Colonic mucosa (tissue), 4 donors: ENCODE measurements around the gene GRIN2C. TPM values are rescaled to one million over a fixed set of nuclear protein-coding genes. Genes with fewer than 3 reads are reported as not detected.

Experiments
- DNase-seq: peaks from one replicate; pipeline ENCODE4 v3.0.0-alpha.2; 2020
- H3K27ac ChIP-seq: fragments of 200-600 bp; one replicate; pipeline ENCODE4 v1.8.0; 2021
- H3K27me3 ChIP-seq: fragments of 200-600 bp; one replicate; pipeline ENCODE4 v1.8.0; 2021
- H3K36me3 ChIP-seq: fragments of 200-600 bp; one replicate; pipeline ENCODE4 v1.8.0; 2021
- H3K4me1 ChIP-seq: fragments of 200-600 bp; one replicate; pipeline ENCODE4 v1.8.0; 2021; ENCODE audit warnings: mild to moderate bottlenecking
- H3K4me3 ChIP-seq: fragments of 200-600 bp; one replicate; pipeline ENCODE4 v1.8.0; 2021
- H3K9ac ChIP-seq, 2 donors: one replicate each; pipeline ENCODE4 v1.7.0; 2013; ENCODE audit warnings: control low read depth in 2 of 2, low read depth in 2 of 2, low read length in 2 of 2
- H3K9me3 ChIP-seq: fragments of 200-600 bp; one replicate; pipeline ENCODE4 v1.8.0; 2021
- CTCF ChIP-seq: fragments of 200-600 bp; IDR thresholded peaks from one replicate; pipeline ENCODE4 v1.8.0; 2022; ENCODE audit warnings: antibody characterized with exemption, mild to moderate bottlenecking
- intact Hi-C: fragments of 100-400 bp; cut with DNase I; formaldehyde crosslinking; loops from one replicate; pipeline ENCODE4 v1.14.1; 2022
- total RNA-seq, 2 donors: library from RNA; stranded (reverse); fragmentation: NEBNext Ultra II Directional in 1 of 2; extraction: Animal tissue kit (Norgen Biotek cat#: 25700) in 1 of 2; gene quantifications; one replicate each; pipeline ENCODE4 v1.2.1, GENCODE V29; 2021
- donor health status: healthy.
- donor health status: DM: no; HTN: no; CAD: no.
- donor health status: DM: no; HTN: no; CAD: no.

The GRIN2C gene
- total RNA-seq, 2 donors from 2014 or later: 0.16 to 0.30 TPM

- Histone ChIP-seq H3K27ac (no peak overlapping the region), H3K27me3 (no peaks in the 10 kb centered on the region), H3K9me3 (no peaks in the 10 kb centered on the region), H3K4me1 (peaks cover 5% of the 10 kb centered on the region), H3K36me3 (no peaks in the 10 kb centered on the region), H3K4me3 (no peak overlapping the region), H3K9ac (no peak overlapping the region)
- intact Hi-C loops: no loop called here
- no peak for DNase-seq
- no peak for TF ChIP-seq CTCF
Measured at GRCh38 chr17:74868251-74868907, 8.7 kb upstream of the GRIN2C start.

GRCh38 chr17:74866198-74866835 is 6.6 kb upstream of the GRIN2C start:
- intact Hi-C loops: no loop called here
- no peak for DNase-seq

GRCh38 chr17:74865504-74866197 is 6.0 kb upstream of the GRIN2C start:
- TF ChIP-seq CTCF: no peak
- Histone ChIP-seq H3K4me1 (peaks cover 9% of the 10 kb centered on the region), H3K9me3 (no peaks in the 10 kb centered on the region), H3K36me3 (no peaks in the 10 kb centered on the region), H3K27ac (no peak overlapping the region), H3K27me3 (peaks cover 16% of the 10 kb centered on the region), H3K9ac (no peak overlapping the region), H3K4me3 (no peak overlapping the region)
- no peak for DNase-seq
- intact Hi-C loops: loop anchor here (2.0 kb wide), 1 partner anchor 75 kb away; no protein-coding TSS in a partner anchor

More at GRCh38 chr17:74866198-74866835, 6.6 kb upstream of the GRIN2C start:
- H3K27me3 ChIP-seq: peaks cover 9% of the 10 kb centered on the region
- H3K9me3 ChIP-seq: no peaks in the 10 kb centered on the region
- H3K9ac ChIP-seq: no peak overlapping the region
- TF ChIP-seq CTCF: no peak
- no peaks in the 10 kb centered on the region for H3K36me3 ChIP-seq
- H3K27ac ChIP-seq: no peak overlapping the region
- peaks cover 3% of the 10 kb centered on the region for H3K4me1 ChIP-seq
- H3K4me3 ChIP-seq: no peak overlapping the region

- peaks cover 9% of the 10 kb centered on the region for H3K4me1 ChIP-seq
- no peak overlapping the region for H3K27ac ChIP-seq
- H3K4me3 ChIP-seq: no peak overlapping the region
- no peaks in the 10 kb centered on the region for H3K36me3 ChIP-seq
- intact Hi-C loops: loop anchor here (2.0 to 5.0 kb wide), 2 partner anchors 74 to 123 kb away; no protein-coding TSS in a partner anchor
- H3K27me3 ChIP-seq: peaks cover 23% of the 10 kb centered on the region
- peak; percentile 77 for DNase-seq
- H3K9me3 ChIP-seq: no peaks in the 10 kb centered on the region
- no peak overlapping the region for H3K9ac ChIP-seq
- peak; percentile 96 for TF ChIP-seq CTCF
Measured at GRCh38 chr17:74864866-74865395, 5.2 kb upstream of the GRIN2C start.

GRCh38 chr17:74864297-74864865 is 4.7 kb upstream of the GRIN2C start:
- TF ChIP-seq CTCF: no peak
- Histone ChIP-seq H3K9ac (no peak overlapping the region), H3K27ac (no peak overlapping the region), H3K4me1 (peaks cover 9% of the 10 kb centered on the region), H3K9me3 (no peaks in the 10 kb centered on the region), H3K27me3 (peaks cover 28% of the 10 kb centered on the region), H3K36me3 (no peaks in the 10 kb centered on the region), H3K4me3 (no peak overlapping the region)
- intact Hi-C loops: loop anchor here (2.0 to 5.0 kb wide), 2 partner anchors 74 to 122 kb away; no protein-coding TSS in a partner anchor
- DNase-seq: no peak
